HCT116 (cell line): ENCODE measurements around the gene PAOX. TPM values are rescaled to one million over a fixed set of nuclear protein-coding genes. Genes with fewer than 3 reads are reported as not detected.

Experiments used
- ATAC-seq: fragments of 200-7000 bp; cut with Tn5 transposase; 2 replicates; pipeline ENCODE4 v1.9.1; 2020; ENCODE audit warnings: mild to moderate bottlenecking, moderate library complexity
- BruUV-seq: library from RNA; stranded (reverse); fragments of 400-500 nt; replicated peaks from 2 replicates; lab custom pipeline; 2021; lab: Mats Ljungman, UMichigan
- CTCF ChIA-PET: fragments of 300-600 bp; sonication (Branson Sonifier 250); formaldehyde crosslinking; loops from one replicate; lab custom pipeline; 2021; ENCODE audit warnings: antibody characterized with exemption; lab: Charles Lee
- POLR2A ChIA-PET: fragments of 300-600, 350-600 bp; sonication (Branson Sonifier 250); formaldehyde crosslinking; loops from one replicate; lab custom pipeline; 2021; ENCODE audit warnings: antibody characterized with exemption; lab: Charles Lee
- RAD21 ChIA-PET, 2 experiments: fragments of 300-600 bp; sonication (Branson Sonifier 250); formaldehyde crosslinking; loops; one replicate each; lab custom pipeline; 2023; ENCODE audit warnings: low total read pairs in 2 of 2; ENCODE audit not compliant: uncharacterized antibody in 2 of 2, unreplicated experiment in 2 of 2, low non-redundant PET in 1 of 2; lab: Charles Lee
- DNase-seq: peaks from one replicate; pipeline ENCODE4 v3.0.0-alpha.2; 2010; ENCODE audit warnings: low read depth, low spot score
- H2AFZ ChIP-seq: fragments of 200-600 bp; shearing (Covaris generic), sonication (generic); 2 replicates; pipeline ENCODE4 v1.6.1; 2017; ENCODE audit warnings: low read depth, mixed run types, mixed read lengths, antibody characterized with exemption, low read length; ENCODE audit not compliant: poor library complexity, severe bottlenecking
- H3K27ac ChIP-seq: 2 replicates; pipeline ENCODE4 v1.5.1; 2012; ENCODE audit warnings: low read depth, low read length
- H3K27me3 ChIP-seq: fragments of 200-600 bp; sonication (generic); 2 replicates; pipeline ENCODE4 v1.6.1; 2016; ENCODE audit warnings: mixed run types, low read length, mixed read lengths; ENCODE audit not compliant: insufficient read depth
- H3K36me3 ChIP-seq, 2 experiments: fragments of 200-500 bp in 1 of 2; fragments of 200-600 bp in 1 of 2; sonication (Bioruptor generic) in 1 of 2; sonication (generic) in 1 of 2; 2 replicates each; pipeline versions ENCODE4 v1.5.1 to v1.6.1; 2014 to 2016; ENCODE audit warnings: low read length in 2 of 2, inconsistent platforms in 1 of 2, mixed read lengths in 1 of 2, mixed run types in 1 of 2; ENCODE audit not compliant: insufficient read depth in 2 of 2, control insufficient read depth in 1 of 2
- H3K4me1 ChIP-seq, 2 experiments: fragments of 200-600 bp in 1 of 2; sonication (generic) in 1 of 2; 2 replicates each; pipeline versions ENCODE4 v1.5.1 to v1.6.1; 2012 to 2017; ENCODE audit warnings: low read length in 2 of 2, inconsistent platforms in 1 of 2, mild to moderate bottlenecking in 1 of 2, mixed read lengths in 1 of 2, mixed run types in 1 of 2, moderate library complexity in 1 of 2; ENCODE audit not compliant: insufficient read depth in 2 of 2, control insufficient read depth in 1 of 2
- H3K4me2 ChIP-seq: fragments of 200-600 bp; sonication (generic); 2 replicates; pipeline ENCODE4 v1.6.1; 2017; ENCODE audit warnings: mixed run types, low read length, mixed read lengths
- H3K4me3 ChIP-seq, 2 experiments: fragments of 200-600 bp in 1 of 2; sonication (generic) in 1 of 2; replicated peaks in 1 of 2; 2 replicates each; pipeline ENCODE4 v1.5.1; 2011 to 2016; ENCODE audit warnings: low read length in 2 of 2, control low read depth in 1 of 2, low read depth in 1 of 2, mild to moderate bottlenecking in 1 of 2, mixed read lengths in 1 of 2, mixed run types in 1 of 2
- H3K79me2 ChIP-seq: fragments of 200-600 bp; sonication (generic); 2 replicates; pipeline ENCODE4 v1.6.1; 2017; ENCODE audit warnings: mild to moderate bottlenecking, mixed run types, low read length, moderate library complexity, mixed read lengths; ENCODE audit not compliant: insufficient read depth
- H3K9ac ChIP-seq: fragments of 200-600 bp; sonication (generic); 2 replicates; pipeline ENCODE4 v1.6.1; 2016; ENCODE audit warnings: low read length, mixed read lengths
- H3K9me2 ChIP-seq: fragments of 200-600 bp; sonication (generic), shearing (Covaris generic); 2 replicates; pipeline ENCODE4 v1.6.1; 2017; ENCODE audit warnings: mixed run types, mild to moderate bottlenecking, moderate library complexity; ENCODE audit not compliant: insufficient read depth
- H3K9me3 ChIP-seq, 2 experiments: fragments of 200-500 bp in 1 of 2; fragments of 200-600 bp in 1 of 2; sonication (Bioruptor generic) in 1 of 2; sonication (generic) in 1 of 2; 2 replicates each; pipeline ENCODE4 v1.6.1; 2014 to 2017; ENCODE audit warnings: low read length in 2 of 2, mixed read lengths in 2 of 2, inconsistent platforms in 1 of 2, low read depth in 1 of 2, mild to moderate bottlenecking in 1 of 2, mixed run types in 1 of 2, moderate library complexity in 1 of 2; ENCODE audit not compliant: control insufficient read depth in 1 of 2, insufficient read depth in 1 of 2
- H4K20me1 ChIP-seq: fragments of 200-600 bp; sonication (generic), shearing (Covaris generic); 2 replicates; pipeline ENCODE4 v1.6.1; 2017; ENCODE audit warnings: mixed run types, mild to moderate bottlenecking, moderate library complexity; ENCODE audit not compliant: insufficient read depth
- CBX3 ChIP-seq: IDR thresholded peaks from 2 replicates; pipeline ENCODE4 v1.6.1; 2012; ENCODE audit warnings: low read depth
- CEBPB ChIP-seq: IDR thresholded peaks from 2 replicates; pipeline ENCODE4 v1.6.1; 2012; ENCODE audit warnings: low read depth
- EGR1 ChIP-seq: IDR thresholded peaks from 2 replicates; pipeline ENCODE4 v1.6.1; 2012; ENCODE audit warnings: low read depth
- ELF1 ChIP-seq: IDR thresholded peaks from 2 replicates; pipeline ENCODE4 v1.6.1; 2012; ENCODE audit warnings: low read depth, borderline replicate concordance
- EZH2 ChIP-seq: fragments of 200-600 bp; sonication (generic); IDR thresholded peaks from 2 replicates; pipeline ENCODE4 v1.6.1; 2017; ENCODE audit warnings: antibody characterized with exemption, mixed run types
- FOSL1 ChIP-seq: IDR thresholded peaks from 2 replicates; pipeline ENCODE4 v1.6.1; 2012; ENCODE audit warnings: low read depth
- POLR2A ChIP-seq: IDR thresholded peaks from 2 replicates; pipeline ENCODE4 v1.7.0; 2011; ENCODE audit warnings: borderline replicate concordance; ENCODE audit not compliant: insufficient read depth, insufficient read length; ENCODE audit errors: extremely low read depth
- POLR2AphosphoS5 ChIP-seq: IDR thresholded peaks from 2 replicates; pipeline ENCODE4 v1.6.1; 2011; ENCODE audit warnings: mild to moderate bottlenecking, low read depth, low read length, moderate library complexity
- YY1 ChIP-seq: IDR thresholded peaks from 2 replicates; pipeline ENCODE4 v1.6.1; 2011; ENCODE audit warnings: low read length, low read depth, moderate library complexity, mild to moderate bottlenecking; ENCODE audit not compliant: insufficient replicate concordance; ENCODE audit errors: extremely low read depth
- intact Hi-C: fragments of 100-400 bp; cut with micrococcal nuclease; formaldehyde crosslinking; loops from 2 replicates; pipeline ENCODE4 v1.10.0; 2022
- total RNA-seq: library from RNA; stranded (reverse); gene quantifications from one replicate; pipeline ENCODE4 v1.2.1, GENCODE V29; 2021; ENCODE audit not compliant: unreplicated experiment
- TF ChIP-seq, protein P1 (sequence below): IDR thresholded peaks from 2 replicates; pipeline ENCODE4 v1.6.1; 2011; ENCODE audit warnings: mild to moderate bottlenecking, low read length, moderate library complexity; ENCODE audit not compliant: insufficient replicate concordance; ENCODE audit errors: extremely low read depth

PAOX gene
- total RNA-seq, 1 experiment from 2014 or later = 3.5 TPM

DNA sequence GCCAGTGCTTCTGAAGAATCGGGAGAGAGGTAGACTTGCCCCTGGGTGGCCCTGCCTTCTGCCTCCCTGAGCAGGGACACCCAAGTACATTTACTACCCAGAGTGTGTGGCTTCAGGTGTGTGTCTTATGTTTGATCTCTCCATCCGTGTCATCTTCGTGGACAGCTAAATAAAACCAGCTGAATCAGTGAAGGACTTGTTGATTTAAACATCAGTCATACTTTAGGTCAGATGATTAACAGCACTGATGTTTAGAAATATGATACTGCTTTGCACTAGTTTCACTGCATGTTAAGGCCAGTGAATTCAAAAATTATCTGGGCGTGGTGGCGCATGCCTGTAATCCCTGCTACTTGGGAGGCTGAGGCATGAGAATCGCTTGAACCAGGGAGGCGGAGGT is 18.9 kb downstream of the PAOX start:
- ChIA-PET POLR2A (no interaction called here), RAD21 (no interaction called here), CTCF (no interaction called here)
- Histone ChIP-seq H3K27me3 (no peaks in the 10 kb centered on the region), H3K27ac (no peak overlapping the region), H3K36me3 (peaks cover 3 to 7% of the 10 kb centered on the region in 2 experiments; a peak in 3 of 4 replicates), H2AFZ (no peak overlapping the region), H3K9me3 (no peaks in the 10 kb centered on the region), H3K9ac (no peak overlapping the region), H4K20me1 (no peaks in the 10 kb centered on the region), H3K9me2 (no peaks in the 10 kb centered on the region), H3K4me2 (no peak overlapping the region), H3K4me1 (no peaks in the 10 kb centered on the region; a peak in 1 of 4 replicates), H3K79me2 (peaks cover 26% of the 10 kb centered on the region), H3K4me3 (no peak overlapping the region)
- DNase-seq (no peak), ATAC-seq (no peak)
- intact Hi-C loops = no loop called here
- TF ChIP-seq, protein P1, sequence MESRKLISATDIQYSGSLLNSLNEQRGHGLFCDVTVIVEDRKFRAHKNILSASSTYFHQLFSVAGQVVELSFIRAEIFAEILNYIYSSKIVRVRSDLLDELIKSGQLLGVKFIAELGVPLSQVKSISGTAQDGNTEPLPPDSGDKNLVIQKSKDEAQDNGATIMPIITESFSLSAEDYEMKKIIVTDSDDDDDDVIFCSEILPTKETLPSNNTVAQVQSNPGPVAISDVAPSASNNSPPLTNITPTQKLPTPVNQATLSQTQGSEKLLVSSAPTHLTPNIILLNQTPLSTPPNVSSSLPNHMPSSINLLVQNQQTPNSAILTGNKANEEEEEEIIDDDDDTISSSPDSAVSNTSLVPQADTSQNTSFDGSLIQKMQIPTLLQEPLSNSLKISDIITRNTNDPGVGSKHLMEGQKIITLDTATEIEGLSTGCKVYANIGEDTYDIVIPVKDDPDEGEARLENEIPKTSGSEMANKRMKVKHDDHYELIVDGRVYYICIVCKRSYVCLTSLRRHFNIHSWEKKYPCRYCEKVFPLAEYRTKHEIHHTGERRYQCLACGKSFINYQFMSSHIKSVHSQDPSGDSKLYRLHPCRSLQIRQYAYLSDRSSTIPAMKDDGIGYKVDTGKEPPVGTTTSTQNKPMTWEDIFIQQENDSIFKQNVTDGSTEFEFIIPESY = no peak
- no peak for TF ChIP-seq CEBPB
- no peak for TF ChIP-seq POLR2AphosphoS5
- no peak for TF ChIP-seq YY1
- no peak for TF ChIP-seq EGR1
- TF ChIP-seq FOSL1 = no peak
- no peak for TF ChIP-seq EZH2
- TF ChIP-seq ELF1 = no peak
- TF ChIP-seq POLR2A = no peak
- TF ChIP-seq CBX3 = no peak
- no TSS peak for BruUV-seq
